GM19025 (cell line): ENCODE measurements around the gene NAE1.

ENCODE experiments used
- ATAC-seq: cut with Tn5 transposase; IDR thresholded peaks from one replicate; pipeline ENCODE4 v1.9.1; 2021; ENCODE audit warnings: mild to moderate bottlenecking, low read depth, moderate library complexity; ENCODE audit not compliant: unreplicated experiment

The NAE1 gene

DNA sequence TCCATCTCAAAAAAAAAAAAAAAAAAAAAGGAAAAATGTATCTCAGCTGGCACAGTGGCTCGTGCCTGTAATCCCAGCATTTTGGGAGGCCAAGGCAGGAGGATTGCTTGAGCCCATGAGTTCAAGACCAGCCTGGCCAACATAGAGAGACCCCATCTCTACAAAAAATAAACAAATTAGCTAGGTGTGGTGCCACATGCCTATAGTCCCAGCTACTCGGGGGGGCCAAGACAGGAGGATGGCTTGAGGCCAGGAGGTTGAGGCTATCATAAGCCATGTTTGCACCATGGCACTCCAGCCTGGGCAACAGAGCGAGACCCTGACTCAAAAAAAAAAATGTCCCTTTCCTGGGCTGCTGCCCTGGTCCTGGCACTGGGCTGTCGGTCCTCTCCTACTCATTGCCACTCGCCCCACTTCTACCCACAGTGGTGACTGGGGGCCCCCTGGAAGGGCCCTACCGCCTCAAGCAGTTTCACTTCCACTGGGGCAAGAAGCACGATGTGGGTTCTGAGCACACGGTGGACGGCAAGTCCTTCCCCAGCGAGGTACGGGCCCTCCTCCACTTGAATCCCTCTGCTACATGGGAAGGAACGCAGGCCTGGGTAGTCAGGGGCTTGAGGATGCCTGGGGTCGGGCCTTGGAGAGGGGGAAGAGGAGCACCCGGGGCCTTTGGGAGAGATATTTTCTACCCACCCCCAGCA is 19.5 kb upstream of the NAE1 start:
- ATAC-seq = no peak

DNA sequence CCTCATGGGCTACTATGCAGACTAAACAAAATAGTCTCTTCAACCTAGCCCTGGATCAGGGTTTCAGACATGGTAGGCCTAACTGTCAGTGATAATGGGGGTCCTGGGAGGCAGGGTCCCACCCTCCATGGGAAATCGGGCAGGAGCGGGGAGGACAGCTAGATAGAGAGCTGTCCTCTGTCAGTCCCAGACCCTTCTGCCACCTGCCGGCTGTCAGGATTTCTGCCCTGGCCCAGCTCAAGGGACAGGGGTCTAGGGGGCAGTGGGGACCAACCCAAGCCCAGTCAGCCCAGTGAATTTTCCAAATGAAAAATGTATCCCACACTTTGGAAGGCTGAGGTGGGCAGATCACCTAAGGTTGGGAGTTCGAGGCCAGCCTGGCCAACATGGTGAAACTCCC is 18.8 kb upstream of the NAE1 start:
- no peak for ATAC-seq

DNA sequence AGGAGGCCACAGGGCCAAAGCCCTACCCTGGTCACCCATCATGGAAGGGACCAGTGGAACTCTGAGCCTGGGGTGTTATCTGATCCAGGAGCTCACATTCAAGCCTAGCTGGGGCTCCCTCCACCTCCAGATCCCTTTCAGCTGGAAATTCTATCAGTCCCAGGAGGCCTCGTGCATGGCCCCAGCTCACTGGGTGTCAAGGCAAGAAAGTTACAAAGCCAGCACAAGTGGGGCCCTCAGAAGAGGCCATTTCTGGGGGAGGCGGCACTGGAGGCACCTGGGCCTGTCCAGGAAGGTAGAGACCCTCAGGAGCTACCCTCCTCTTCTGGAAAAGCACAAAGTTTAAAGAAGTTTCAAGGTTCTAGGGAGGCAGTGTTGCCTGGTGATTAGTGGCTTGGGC is 18.2 kb upstream of the NAE1 start:
- no peak for ATAC-seq

DNA sequence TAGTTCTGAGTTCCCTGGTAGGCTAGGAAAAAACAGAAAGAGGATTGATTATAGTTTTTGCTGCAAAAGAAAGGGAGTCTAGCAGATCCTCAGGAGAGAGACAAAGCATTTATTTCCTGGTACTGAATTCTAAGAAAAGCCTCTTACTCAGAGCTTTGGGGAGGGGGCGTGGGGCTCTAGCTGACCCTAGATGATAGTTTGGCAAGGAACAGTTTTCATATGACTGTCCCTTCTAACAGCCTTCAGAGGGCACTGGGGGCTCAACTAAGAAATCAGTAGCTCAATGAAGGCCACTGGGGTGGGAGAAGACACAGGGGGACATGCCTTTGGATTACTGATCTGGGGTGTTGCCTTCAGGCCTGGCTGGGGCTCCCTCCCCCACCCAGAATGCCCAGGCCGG is 17.4 kb upstream of the NAE1 start:
- ATAC-seq = no peak

DNA sequence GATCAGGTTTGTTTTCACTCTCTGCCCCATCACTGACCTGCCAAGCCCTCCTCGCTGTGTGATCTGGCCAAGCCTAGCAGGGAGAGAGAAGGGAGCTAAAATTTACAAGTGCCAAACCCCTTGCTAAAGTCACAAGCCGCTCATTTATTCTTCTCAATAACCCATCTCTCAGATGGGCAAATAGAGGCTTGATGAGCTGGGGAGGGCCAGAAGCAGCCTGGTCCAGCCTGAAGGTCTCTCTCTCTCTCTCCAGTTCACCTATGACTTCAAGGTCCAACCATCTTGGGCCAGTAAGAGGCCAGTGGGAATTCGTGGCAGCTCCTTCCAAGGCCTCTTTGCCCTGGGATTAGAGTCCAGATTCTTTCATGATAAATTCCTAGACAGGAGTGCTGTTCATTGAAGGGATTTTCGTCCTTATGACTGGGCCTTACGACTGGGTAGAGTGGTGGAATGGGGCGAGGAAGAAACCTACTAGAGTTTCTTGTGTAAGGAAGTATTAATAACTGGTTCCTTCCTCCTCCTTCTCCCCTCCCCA is 16.8 kb upstream of the NAE1 start:
- ATAC-seq = no peak

DNA sequence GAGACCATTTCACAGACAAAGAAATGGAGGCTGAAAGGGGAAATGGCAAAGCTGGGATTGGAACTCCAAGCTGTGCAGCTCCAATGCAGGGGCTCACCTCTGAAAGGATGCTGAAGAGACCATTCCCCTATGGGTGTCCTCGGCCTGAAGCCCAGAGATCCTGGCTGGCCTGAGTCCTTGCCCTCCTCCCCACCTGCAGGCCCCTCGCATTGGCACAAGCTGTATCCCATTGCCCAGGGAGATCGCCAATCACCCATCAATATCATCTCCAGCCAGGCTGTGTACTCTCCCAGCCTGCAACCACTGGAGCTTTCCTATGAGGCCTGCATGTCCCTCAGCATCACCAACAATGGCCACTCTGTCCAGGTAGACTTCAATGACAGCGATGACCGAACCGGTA is 16.1 kb upstream of the NAE1 start:
- no peak for ATAC-seq

DNA sequence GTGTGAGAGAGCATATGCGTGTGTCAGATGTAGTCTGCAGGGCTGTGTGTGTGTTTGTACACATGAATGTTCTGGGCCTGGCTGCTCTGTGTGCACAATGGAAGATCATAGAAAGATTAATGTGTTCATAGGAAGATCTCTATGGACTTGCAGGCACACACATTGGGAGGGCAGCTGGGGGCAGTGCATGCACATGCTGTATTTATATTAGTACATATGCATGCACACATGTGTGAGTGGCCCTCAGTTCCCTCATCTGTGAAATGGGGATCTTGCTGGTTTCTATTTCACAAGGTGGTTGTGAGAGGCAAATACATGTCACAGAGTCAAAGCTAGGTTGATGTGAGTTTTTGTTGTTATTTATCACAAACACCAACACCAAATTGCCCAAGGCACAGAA is 15.5 kb upstream of the NAE1 start:
- ATAC-seq = no peak

DNA sequence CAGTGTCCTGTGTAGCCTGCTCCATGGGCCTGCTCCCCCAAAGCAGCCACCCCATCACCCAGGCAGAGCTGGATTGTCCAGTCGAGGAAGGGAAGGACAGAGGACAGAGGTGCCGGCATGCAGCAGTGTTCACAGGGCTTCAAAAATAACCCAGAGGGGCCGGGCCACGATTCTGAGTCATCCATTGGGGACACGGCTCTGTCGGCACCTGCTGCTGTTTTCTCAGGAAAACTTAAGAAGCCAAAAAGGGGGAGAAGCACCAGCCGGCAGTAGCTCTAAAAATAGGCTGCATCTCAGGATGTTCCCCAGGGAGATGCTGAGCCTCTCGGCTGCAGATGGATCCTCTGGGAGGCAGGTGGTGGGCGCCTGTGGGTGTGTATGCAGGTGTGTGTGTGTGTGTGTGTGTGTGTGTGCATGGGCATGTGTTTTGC is 15.0 kb upstream of the NAE1 start:
- ATAC-seq = no peak

DNA sequence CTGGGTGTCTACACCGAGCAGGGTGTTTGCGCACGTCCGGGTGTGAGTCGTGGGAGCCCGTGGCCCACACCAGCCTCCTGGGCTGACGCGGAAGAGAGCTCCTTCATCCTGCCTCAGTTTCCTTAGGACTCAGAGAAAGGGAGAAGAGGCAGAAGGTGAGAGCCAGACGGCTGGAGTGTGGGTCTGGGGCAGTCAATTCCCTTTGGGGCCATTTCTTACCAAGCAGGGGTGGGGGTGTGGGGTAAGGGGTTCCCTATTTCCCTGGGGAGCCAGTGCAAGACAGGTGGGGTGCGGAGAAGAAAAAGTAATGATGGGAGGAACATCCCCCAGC is 14.3 kb upstream of the NAE1 start:
- ATAC-seq = no peak

DNA sequence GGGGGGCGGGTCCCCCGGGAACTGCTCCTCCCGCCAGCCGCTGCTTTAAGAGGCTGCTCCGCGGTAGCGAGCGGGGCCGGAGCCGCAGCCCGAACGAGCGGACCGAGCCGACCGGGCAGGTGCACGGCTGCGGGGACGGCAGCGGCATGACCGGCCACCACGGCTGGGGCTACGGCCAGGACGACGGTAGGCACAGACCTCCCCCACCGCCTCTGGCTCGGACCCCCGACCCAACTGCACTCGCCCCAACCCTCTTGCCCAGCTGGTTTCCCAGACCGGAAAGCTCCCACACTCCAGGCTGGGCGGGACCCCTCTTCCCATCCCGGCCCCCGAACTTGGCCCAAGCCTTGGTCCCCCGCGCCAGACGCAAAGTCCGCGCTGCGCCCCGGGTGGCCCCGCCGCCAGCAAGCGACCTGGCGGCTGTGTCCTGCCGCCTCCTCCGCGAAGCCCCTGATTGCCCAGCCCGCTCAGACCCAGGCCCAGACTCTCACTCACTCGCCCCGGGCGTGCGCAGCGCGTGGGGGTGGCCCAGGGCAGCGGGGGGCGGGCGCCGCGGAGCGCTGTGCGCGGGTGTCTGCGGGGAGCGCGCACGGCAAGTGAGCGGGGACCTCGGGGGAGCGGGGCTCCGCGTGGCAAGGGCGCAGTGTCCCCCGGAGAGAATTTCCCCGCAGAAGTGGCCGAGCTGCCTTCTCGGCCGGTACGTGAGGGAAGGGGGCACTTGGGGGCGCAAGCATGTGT is 13.7 kb upstream of the NAE1 start, which contains the start of gene CA7:
Gene CA7 (plus strand): TSS at position 73 of the 738 bp plus-strand sequence. CDS start 74 bp downstream, at position 147.
- ATAC-seq = no peak

DNA sequence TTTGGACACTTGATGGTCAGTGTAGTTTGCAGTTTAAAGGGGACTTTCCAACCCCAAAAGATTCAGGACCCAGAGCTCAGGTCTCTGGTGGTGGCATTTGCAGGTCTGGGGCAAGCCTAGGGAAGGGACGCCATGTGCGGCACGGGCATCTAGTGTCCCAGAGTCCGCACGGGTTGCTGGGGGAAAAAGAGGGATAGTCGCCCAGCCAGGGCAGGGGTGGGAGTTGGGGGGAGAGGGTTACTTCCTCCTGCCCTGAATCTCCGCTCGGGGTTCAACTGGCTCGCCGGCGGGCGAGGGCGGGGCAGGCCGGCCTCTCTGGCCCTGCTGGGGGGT is 13.2 kb upstream of the NAE1 start:
- ATAC-seq = no peak

DNA sequence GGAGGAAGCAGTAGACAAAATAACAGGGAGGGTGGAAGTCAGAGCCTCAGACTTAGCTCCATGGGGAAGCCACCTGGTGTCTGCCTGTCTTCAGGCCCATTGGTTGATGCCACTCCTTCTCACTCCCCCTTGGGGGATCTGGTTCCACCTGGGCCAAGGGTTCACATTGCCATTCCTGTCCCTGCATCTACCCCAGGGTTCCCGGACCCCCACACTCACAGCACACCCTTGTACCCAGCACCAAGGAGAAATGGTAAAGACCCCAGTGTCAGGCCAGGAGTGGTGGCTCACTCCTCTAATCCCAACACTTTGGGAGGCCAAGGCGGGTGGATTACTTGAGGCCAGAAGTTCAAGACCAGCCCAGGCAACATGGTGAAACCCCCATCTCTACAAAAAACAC is 12.4 kb upstream of the NAE1 start:
- no peak for ATAC-seq

DNA sequence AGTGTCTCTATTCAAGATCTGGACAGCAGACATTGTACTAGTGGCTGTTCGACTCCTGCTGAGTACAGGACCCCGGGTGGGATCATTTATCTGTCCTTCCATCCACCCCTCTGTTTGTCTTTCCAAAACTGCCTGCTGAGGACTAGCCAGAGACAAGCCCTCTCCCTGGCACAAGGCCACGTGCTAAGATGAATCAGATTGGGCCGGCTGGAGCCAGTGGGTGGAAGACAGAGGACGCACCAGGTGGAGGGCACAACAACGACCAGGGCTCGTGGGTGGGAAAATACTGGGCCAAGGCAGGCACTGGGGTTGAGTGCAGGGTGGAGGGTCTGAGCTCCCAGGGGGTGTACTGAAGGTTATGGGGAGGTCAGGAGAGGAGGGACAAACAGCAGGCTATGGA is 12.0 kb upstream of the NAE1 start:
- no peak for ATAC-seq

DNA sequence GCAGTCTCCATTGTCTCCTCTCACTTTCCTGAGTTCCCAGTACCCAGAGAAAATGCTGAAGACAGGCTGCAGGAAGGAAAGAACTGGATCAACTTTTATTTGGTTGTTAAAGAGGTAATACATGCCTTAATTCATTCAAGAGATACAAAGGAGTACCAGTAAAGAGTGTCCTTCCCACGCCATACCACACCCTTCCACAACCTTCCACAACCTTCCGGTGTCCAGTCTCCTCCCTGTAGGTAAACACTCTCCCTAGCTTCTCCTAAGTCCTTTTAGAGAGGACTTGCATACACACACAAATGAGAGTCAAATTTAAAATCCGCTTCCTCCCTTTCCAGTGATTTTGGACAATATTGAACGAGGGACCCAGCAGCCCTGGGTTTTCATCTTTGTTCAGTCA is 10.6 kb upstream of the NAE1 start:
- no peak for ATAC-seq

DNA sequence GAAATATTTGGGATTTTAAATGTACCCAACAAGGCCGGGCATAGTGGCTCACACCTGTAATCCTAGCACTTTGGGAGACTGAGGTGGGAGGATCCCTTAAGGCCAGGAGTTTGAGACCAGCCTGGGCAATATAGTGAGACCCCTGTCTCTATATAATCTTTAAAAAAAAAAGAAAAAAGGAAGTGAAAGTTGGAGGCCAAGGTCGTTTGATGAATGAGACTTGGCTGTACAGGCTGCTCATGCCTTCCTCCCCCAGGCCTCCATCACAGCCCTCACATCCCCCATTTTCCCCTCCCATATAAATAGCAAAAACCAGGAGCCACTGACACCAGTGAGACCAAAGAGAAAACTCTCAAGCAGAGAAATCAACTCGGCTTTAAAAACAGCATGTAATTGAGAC is 10.1 kb upstream of the NAE1 start:
- ATAC-seq = no peak

DNA sequence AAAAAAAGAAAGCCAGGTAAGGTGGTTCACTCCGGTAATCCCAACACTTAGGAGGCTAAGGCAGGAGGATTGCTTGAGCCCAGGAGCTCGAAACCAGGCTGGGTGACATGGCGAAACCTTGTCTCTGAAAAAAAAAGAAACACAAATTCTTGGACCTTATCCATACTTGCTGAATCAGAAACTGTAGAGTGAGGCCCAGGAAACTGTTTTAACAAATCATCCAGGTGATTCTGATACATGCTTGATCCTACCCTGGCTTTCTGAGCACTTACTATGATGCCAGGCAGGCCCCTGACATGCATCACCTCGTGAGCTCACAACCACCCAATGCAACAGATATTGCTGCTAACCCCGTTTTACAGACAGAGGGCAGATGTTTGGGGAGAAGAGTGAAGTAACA is 4.0 kb upstream of the NAE1 start:
- no peak for ATAC-seq

DNA sequence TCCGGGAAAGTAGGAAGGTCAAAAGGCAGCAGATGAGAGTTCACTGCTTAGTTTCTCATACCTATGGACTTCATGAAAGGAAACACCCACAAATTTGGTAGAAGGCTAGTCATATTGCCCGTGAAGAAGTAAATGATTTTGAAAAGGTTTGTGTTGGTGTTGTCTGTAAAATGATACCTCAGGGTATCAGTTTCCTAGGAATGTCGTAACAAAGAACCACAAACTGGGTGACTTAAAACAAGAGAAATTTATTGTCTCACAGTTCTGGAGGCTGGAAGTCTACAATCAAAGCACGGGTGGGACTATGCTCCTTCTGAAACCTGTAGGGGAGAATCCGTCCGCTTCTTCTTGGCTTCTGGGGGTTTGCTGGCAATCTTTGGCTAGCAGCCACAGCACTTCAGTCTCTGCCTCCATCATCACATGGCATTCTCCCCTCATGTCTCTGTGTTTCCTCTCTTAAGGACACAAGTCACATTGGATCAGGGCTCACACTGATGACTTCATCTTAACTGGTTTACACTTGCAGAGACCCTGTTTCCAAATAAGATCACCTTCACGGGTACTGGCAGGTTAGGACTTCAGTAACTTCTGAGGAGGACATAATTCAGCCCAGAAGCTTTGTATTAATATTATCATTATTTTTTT is 2.0 kb upstream of the NAE1 start:
- no peak for ATAC-seq

DNA sequence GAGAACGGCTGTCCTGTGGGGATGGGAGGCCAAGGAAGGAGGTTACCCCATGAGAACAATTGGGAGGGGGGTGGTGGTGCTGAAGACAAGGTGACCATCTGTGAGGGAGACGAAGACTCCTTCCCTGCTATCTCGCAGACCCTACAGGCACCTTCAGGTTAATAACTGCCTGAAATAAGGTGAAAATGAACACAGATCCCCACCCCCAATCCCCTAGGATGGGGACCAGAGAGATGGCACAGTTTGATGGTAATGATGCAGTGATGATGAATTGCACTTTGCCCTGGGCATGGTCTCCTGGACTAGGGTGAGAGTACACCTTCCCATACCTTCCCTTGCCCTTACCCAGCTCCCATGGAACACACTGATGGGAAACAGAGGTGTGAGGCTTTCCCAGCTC is 1.4 kb upstream of the NAE1 start:
- no peak for ATAC-seq

DNA sequence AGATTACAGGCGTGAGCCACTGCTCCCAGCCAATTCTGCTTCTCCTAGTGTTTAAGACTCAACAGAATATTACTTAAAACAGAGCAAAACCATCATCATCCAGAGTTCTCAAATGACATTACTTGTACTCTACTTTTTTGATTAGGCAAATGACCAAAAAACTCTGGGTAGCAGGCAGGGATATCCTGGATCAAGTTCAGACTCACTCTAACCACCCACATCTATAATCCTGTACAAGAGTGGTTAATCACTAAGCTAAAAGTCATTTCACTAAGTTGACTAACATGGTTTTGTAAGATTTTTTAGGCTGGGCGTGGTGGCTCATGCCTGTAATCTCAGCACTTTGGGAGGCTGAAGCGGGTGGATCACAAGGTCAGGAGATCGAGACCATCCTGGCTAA is 6.8 kb downstream of the NAE1 start:
- no peak for ATAC-seq

DNA sequence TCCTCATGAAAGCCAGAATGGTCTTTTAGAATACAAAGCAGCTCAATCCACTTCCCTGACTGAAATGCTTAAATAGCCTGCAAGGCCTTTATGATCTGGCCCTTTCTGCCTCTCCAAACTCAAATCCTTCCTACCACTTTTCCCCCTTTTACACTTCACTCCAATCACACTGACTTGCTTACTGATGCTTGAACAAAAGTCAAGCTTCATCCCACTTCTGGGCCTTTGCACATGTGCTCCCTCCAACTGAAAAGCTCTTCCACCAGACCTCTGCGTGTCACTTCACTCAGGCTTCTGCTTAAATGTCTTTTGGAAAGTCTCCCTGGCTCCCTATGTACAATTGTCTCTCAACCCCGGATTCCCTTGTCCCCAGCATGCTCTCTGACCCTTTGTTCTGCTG is 16.0 kb downstream of the NAE1 start:
- no peak for ATAC-seq

DNA sequence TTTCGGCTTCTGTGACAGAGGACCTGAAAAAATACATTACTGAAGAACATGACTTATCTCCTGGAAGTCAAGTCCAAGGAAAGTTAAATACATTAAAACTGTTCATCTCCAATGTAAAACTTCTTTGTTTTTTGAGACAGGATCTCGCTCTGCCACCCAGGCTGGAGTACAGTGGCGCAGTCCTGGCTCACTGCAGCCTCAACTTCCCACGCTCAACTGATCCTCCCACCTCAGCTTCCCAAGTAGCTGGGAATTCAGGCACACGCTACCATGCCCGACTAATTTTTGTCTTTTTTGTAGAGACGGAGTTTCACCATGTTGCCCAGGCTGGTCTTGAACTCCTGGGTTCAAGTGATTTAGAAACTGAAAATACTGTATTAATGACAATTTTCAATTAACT is 19.7 kb downstream of the NAE1 start:
- no peak for ATAC-seq

DNA sequence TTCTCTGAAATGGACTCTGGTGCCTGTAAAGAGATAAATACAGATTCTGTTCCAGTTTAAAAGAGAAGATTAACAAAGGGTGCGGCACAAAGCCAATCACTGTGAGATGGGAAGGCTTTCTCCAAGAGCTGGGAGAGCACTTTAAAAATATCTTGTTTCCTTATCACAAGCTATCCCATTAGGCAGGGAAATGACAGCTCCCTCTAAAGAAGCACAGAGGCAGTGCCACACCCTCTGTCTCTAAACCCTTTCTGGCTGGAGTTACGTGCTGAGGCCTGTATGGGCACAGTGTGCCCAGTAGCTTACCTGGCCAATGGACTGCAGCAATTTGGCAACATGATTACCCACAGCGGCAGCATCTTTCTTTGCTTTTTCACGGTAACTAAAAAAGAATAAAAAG is 20.4 kb downstream of the NAE1 start:
- ATAC-seq = no peak
